HG02642 (cell line): ENCODE measurements around the gene DDRGK1.

Experiments
- ATAC-seq: cut with Tn5 transposase; IDR thresholded peaks from one replicate; pipeline ENCODE4 v1.9.1; 2021; ENCODE audit warnings: mild to moderate bottlenecking; ENCODE audit not compliant: unreplicated experiment, poor library complexity

DDRGK1 gene

DNA sequence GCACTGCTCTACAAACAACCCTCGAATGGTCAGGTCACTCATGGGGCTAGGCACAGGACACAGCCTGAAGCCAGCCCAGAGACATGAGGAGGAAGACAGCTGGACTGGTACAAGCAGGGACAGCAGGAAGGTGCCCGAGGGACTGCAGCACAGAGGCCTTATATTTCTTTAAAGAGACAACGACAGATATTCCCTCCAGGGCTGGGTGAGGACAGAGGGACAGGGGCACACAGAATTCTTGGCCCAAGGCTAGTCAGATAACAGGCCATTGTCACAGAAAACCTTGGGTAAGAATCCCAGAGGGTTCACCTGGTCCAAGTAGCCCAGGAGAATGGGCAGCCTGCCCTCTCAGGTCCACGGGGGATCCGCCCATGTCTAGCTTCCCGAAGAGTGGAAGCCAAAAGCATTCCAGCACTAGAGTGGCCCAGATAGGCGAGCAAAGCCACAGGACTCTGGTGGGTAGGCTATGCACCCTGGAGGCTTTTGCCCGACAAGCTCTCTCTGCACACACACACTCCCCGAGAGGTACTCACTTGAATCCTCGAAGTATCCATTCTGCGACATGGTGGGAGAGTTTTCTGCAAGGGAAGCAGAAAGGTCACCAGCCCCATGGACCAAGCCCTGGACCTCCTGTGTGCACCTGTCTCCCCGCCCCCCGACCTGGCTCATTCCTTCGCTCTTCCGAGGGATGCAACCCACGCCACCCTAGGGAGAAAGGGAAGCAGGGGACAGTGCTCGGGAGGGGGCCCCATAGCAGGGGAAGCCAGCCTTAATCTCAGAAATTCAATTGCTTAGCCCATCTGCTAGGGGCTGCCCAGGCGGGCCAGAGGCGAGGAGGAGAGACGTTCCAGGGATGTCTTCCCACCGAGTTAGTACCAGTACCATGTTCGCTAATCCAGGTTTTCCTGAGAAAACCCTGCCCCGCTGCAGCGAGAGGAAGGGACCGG is 32.8 kb upstream of the DDRGK1 start:
- no peak for ATAC-seq

- no peak for ATAC-seq
Observed at GRCh38 chr20:3235666-3236324, 31.3 kb upstream of the DDRGK1 start.

DNA sequence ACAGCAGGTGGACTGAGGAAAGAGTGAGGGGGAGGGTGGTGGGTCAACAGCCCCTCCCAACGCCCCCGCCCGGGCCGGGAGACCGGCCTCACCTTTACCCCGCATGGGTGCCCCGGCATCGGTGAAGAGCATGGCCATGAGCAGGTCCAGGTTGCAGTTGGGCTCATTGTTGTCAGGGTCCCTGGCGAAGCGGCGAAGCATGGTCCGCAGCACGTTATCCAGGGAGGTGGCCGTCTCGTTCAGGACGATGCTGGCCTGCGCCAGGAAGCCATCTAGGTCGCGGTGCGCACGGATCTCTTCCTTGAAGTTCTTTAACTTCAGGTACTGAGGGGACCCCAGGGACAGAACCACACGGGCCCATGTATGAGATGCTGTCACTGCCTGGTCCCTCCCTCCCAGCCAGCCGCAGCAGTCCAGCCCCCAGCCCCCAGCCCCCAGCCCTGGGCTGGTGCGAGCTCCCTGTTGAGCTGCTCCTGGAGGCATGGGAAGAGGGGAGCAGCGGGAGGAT is 29.6 kb upstream of the DDRGK1 start:
- ATAC-seq, result no peak

DNA sequence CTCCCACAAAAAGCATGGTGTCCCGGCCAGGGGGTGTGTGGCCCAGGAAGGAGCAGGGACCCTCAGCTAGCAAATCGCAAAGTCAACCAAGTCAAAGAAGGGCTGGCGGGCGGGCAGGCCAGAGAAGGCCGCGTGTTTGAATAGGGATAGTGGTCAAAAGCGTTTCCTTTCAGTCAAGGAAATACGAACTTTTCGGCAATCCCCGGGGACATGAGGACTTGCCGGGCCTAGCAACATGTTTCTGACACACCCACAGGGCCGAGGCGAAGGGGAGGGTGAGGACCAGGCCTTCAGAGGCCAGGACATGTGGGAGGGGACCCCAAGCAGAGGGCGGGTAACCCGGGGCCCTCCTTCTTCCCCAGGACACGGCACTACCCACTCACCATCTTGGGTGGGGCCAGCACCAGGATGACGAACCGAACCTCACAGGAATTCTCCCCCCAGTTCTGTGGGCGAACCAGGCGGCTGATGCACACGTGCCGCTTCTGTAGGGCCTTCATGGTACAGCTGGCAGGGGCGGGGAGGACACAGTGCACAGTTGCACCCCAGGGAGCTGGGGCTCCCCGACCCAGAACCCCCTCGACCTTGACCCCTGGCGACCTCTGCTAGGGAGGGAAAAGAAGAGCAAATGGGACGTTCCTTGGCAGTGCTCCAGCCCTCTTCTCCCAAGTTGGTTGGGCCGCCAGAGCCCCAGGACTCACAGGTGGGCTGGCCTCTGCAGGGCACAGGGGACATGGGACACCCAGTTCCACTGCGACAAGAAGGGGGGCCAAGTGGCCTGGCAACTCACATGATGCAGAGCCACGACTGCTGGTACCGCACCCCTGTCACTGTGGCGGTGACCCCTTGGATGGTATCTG is 28.9 kb upstream of the DDRGK1 start:
- no peak for ATAC-seq

GRCh38 chr20:3231889-3232588 is 27.6 kb upstream of the DDRGK1 start:
- ATAC-seq, result no peak

DNA sequence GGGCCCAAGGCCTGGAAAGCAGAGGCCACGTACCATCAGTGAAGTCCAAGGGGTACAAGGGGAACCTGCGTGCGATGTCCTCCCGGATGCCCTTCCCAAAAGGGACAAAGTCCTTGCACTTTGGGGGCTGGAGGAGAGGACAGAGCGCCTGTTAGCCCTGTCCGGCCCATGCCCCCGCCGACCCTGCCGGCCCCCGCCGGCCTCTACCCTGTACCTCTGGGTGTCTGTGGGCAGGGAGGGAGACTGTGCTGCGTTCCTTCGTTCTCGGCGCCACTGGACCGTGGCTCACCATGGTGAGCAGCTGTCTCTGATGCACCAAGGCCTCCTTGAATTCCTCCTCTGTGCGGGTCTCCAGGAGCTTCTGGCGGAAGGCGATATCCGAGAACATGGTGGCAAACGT is 26.6 kb upstream of the DDRGK1 start:
- no peak for ATAC-seq

DNA sequence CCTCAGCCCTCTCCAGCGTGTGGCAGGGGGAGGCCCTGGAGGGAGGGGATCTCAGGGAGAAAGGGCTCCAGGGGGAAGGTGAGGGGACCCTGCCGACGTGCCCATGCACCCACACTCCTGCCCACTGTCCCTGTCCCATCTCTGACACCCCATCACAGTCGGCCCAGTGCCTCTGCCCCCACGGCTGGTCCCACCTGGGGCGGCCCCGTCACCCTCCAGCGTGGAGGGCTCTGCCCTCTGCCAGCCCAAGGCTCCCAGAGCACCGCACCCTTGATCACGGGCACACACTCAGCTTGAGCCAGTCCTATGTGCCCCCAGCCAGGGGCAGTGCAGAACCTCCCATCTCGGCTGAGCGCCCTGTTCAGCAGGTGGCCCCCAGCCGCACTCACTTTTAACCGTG is 25.3 kb upstream of the DDRGK1 start:
- ATAC-seq, result no peak

DNA sequence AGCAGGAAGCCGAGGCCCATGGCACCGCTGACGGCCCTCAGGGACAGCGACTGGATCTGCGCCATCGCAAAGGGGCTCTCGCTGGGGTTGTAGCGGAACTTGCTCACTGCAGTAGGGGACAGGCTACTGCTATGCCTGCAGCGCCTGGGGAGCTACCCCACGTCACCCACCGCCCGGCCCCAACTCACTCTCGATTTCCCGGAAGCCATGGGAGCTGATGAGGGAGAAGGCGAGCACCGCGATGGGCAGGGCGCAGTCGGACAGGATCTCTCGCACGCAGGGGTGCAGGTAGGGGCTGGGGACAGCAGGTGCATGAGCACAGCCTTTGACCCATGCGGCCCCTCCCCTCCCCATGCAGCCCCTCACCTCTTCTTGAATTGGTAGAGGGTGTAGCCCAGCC is 24.7 kb upstream of the DDRGK1 start:
- no peak for ATAC-seq

DNA sequence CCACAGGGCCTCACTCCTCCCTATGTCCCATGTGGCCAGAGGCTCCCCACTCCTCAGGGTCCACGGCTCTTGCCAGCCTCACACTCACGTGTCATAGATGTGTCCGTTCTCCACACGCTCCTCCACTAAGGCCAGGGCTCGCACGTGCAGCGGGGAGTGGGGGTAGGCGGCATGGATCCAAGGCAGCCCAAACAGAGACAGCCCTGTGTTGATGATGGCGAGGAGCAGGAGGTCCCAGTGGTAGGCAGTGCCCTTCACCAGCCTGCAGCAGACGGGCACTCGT is 24.2 kb upstream of the DDRGK1 start:
- ATAC-seq, result no peak

GRCh38 chr20:3227936-3228749 is 23.7 kb upstream of the DDRGK1 start:
- ATAC-seq, result no peak

GRCh38 chr20:3227506-3227905 is 23.0 kb upstream of the DDRGK1 start:
- ATAC-seq, result no peak

- no peak for ATAC-seq
Observed at GRCh38 chr20:3226864-3227263, 22.4 kb upstream of the DDRGK1 start.

DNA sequence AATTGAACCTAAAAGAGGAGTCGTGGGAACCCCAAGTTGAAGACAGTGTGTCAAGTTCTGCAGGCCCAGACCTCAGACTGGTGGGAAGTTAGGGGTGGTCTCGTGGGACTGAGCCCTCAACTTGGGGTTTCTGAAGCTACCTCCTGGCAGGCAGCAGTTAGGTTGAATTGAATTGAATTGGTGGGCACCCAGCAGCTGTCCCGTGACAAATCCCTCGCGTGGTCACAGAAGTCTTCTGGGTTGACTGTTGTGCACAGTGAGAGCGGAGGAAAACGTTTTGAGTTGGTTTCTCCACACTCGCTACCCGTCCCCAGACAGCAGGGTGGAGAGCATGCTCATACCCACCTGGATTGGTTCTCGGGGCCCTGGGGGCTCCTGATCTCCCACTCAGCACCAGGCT is 21.6 kb upstream of the DDRGK1 start:
- no peak for ATAC-seq

DNA sequence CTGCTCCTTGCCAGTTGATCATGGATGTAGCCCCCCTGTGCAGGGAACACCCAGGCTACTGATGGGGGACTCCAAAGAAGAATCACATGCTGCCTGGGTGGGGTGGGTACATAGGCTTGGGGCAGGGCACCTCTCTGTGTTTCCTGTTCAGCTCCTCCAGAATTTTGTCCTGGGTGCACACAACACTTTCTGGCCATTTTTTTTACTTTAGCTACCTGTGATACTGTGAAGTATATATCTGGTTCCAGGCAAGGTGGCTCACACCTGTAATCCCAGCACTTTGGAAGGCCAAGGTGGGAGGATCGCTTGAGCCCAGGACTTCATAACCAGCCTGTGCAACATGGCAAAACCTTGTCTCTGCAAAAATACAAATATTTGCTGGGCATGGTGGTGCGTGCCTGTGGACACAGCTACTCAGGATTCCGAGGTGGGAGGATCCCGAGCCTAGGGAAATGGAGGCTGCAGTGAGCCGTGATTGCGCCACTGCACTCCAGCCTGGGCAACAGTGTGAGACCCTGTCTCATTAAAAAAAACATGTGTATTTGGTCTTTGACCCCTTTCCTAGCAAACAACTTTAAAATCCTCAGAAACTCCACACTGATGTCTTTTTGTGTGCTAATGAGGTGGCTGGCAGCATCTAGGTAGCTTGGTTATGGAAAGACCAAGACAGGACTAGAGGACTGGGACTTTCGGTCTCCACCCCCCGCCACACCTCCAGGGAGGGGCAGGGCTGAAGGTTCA is 20.4 kb upstream of the DDRGK1 start:
- ATAC-seq, result no peak

GRCh38 chr20:3223994-3224680 is 19.7 kb upstream of the DDRGK1 start:
- no peak for ATAC-seq

GRCh38 chr20:3223651-3223993 is 19.1 kb upstream of the DDRGK1 start:
- ATAC-seq, result no peak

DNA sequence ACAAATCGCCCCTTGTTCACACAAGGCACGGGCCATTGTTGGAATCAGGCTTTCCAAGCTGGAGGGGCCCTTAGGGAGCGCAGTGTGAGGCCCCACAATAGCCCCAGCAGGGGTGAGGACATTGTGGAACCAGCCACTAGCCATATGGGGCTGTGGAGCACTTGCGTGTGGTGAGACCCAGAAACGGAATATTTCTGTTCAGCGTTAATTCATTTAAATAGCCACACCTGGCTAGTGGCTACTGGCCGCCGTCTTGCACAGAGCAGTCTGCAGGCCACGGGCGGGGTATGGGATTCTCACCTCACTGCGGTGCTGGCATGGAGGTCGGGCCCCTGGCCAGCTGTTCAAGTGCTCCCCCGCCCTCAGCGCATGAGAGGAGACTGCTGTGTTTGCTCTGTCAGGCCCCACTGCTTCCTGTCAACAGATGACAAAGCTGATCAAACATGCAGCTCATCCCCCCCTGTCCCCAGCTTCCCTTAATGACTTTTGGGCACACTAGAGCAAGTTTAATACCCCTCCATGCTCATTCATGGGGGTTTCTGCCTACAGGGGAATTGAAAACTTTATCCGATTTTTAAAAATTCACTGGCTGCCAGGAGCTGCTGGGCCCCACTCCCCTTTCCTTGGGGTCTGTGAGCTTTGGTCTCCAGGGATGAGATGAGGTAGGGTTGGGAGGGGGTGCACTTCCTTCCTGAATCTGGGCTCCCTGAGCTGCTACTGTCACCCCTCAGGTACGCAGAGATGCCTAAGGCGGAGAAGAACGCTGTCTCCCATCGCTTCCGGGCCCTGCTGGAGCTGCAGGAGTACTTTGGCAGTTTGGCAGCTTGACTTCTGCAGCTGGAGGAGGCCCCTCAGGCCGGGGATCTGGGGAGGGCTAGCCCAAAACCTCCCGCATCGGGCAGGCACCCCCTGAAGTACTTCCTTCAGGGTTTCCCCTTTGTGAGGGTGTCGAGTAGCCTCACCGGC is 18.4 kb upstream of the DDRGK1 start:
- no peak for ATAC-seq
